Fibroblast of lung (primary cell): ENCODE results near the gene KLK15. TPM values are rescaled to one million over a fixed set of nuclear protein-coding genes. Genes with fewer than 3 reads are reported as not detected.

Experiments
- DNase-seq, 2 donors: peaks; one replicate each; pipeline versions ENCODE4 v3.0.0 to v3.0.0-alpha.2; 2010; ENCODE audit warnings: low read depth in 2 of 2
- H2AFZ ChIP-seq: 2 replicates; pipeline ENCODE4 v1.5.1; 2012; ENCODE audit warnings: low read length, control low read depth, inconsistent platforms
- H3K27ac ChIP-seq: 2 replicates; pipeline ENCODE4 v1.5.1; 2011; ENCODE audit warnings: low read length, control low read depth; ENCODE audit not compliant: insufficient read depth
- H3K27me3 ChIP-seq: 2 replicates; pipeline ENCODE4 v1.5.1; 2011; ENCODE audit warnings: mild to moderate bottlenecking, low read length; ENCODE audit not compliant: control insufficient read depth, insufficient read depth
- H3K36me3 ChIP-seq: 2 replicates; pipeline ENCODE4 v1.5.1; 2011; ENCODE audit warnings: low read length; ENCODE audit not compliant: control insufficient read depth, insufficient read depth
- H3K4me1 ChIP-seq: 2 replicates; pipeline ENCODE4 v1.5.1; 2011; ENCODE audit warnings: low read length; ENCODE audit not compliant: control insufficient read depth, insufficient read depth; ENCODE audit errors: extremely low read depth
- H3K4me2 ChIP-seq: 2 replicates; pipeline ENCODE4 v1.5.1; 2011; ENCODE audit warnings: low read length, control low read depth; ENCODE audit not compliant: insufficient read depth; ENCODE audit errors: extremely low read depth
- H3K4me3 ChIP-seq, 4 experiments: fragments of 200-600 bp in 1 of 4; sonication (generic) in 1 of 4; replicated peaks in 1 of 4; 2 replicates each; pipeline ENCODE4 v1.5.1; 2011 to 2016; ENCODE audit warnings: low read length in 4 of 4, low read depth in 3 of 4, mild to moderate bottlenecking in 3 of 4, control low read depth in 2 of 4, inconsistent platforms in 1 of 4, mixed read lengths in 1 of 4; ENCODE audit not compliant: insufficient read depth in 1 of 4; ENCODE audit errors: control extremely low read depth in 1 of 4
- H3K79me2 ChIP-seq: 2 replicates; pipeline ENCODE4 v1.5.1; 2012; ENCODE audit warnings: mild to moderate bottlenecking, low read length, inconsistent platforms; ENCODE audit not compliant: control insufficient read depth, insufficient read depth
- H3K9ac ChIP-seq: 2 replicates; pipeline ENCODE4 v1.5.1; 2011; ENCODE audit warnings: mild to moderate bottlenecking, low read length, control low read depth; ENCODE audit not compliant: insufficient read depth
- H3K9me3 ChIP-seq: 2 replicates; pipeline ENCODE4 v1.5.1; 2012; ENCODE audit warnings: low read depth, low read length; ENCODE audit not compliant: control insufficient read depth, insufficient read depth
- H4K20me1 ChIP-seq: 2 replicates; pipeline ENCODE4 v1.5.1; 2011; ENCODE audit warnings: low read length; ENCODE audit not compliant: control insufficient read depth, insufficient read depth; ENCODE audit errors: extremely low read depth
- EZH2 ChIP-seq: IDR thresholded peaks from 2 replicates; pipeline ENCODE4 v1.5.1; 2012; ENCODE audit warnings: low read length, control low read depth, mild to moderate bottlenecking; ENCODE audit errors: missing control alignments
- polyA plus RNA-seq, 2 donors: library from polyadenylated mRNA; depleted of rRNA in 1 of 2; stranded (reverse) in 1 of 2; unstranded in 1 of 2; fragments of >200 nt; gene quantifications; 2 replicates each; pipeline ENCODE4 v1.2.1, GENCODE V29; 2011 to 2012; ENCODE audit warnings: missing spikeins in 1 of 2
- total RNA-seq: library from RNA; depleted of rRNA; stranded (reverse); fragments of >200 nt; gene quantifications from 2 replicates; pipeline ENCODE4 v1.2.1, GENCODE V29; 2014
- TF ChIP-seq, protein P1 (sequence below), 2 donors: IDR thresholded peaks in 1 of 2; conservative IDR thresholded peaks in 1 of 2; 1 replicate in 1 of 2; 2 replicates in 1 of 2; pipeline ENCODE4 v1.5.1; 2011 to 2012; ENCODE audit warnings: low read length in 2 of 2, control low read depth in 1 of 2, inconsistent platforms in 1 of 2, low read depth in 1 of 2, mild to moderate bottlenecking in 1 of 2

KLK15 gene
- total and polyA plus RNA-seq, 2 donors (not counting 1 experiment from before 2014, with no cell fraction given), result not detected

DNA sequence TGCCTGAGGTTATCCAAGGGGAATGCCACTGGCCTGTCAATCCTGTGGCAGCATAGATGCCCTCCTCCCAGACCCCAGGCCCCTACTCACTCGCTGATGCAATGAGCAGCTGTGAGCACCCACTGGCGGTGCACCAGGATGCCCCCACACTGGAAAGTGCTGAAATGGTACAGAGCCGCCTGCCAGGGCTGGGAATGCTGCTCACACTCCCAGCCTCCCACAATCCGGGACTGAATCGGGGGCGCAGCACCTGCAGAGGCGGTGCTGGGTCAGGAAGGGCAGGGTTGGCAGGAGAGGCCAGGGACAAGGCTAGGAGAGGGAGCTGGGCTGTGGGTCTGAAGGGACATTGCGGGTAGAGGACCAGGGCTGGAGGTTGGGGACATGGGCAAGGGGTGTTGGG lies 11.8 kb downstream of the KLK15 start:
- H4K20me1 ChIP-seq, result no peaks in the 10 kb centered on the region
- TF ChIP-seq, protein P1, sequence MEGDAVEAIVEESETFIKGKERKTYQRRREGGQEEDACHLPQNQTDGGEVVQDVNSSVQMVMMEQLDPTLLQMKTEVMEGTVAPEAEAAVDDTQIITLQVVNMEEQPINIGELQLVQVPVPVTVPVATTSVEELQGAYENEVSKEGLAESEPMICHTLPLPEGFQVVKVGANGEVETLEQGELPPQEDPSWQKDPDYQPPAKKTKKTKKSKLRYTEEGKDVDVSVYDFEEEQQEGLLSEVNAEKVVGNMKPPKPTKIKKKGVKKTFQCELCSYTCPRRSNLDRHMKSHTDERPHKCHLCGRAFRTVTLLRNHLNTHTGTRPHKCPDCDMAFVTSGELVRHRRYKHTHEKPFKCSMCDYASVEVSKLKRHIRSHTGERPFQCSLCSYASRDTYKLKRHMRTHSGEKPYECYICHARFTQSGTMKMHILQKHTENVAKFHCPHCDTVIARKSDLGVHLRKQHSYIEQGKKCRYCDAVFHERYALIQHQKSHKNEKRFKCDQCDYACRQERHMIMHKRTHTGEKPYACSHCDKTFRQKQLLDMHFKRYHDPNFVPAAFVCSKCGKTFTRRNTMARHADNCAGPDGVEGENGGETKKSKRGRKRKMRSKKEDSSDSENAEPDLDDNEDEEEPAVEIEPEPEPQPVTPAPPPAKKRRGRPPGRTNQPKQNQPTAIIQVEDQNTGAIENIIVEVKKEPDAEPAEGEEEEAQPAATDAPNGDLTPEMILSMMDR (conservative IDR thresholded peaks at IDR 0.05 in 1 of 2, IDR thresholded peaks at IDR 0.05 in 1 of 2; ENCODE audit: low read depth in 1 of 2, low read length in 2 of 2), result no peak
- TF ChIP-seq EZH2, result no peak
- no peaks in the 10 kb centered on the region for H3K4me1 ChIP-seq
- no peak overlapping the region for H3K27ac ChIP-seq
- H3K4me3 ChIP-seq, result no peak overlapping the region
- H3K27me3 ChIP-seq, result peaks cover 16% of the 10 kb centered on the region
- no peaks in the 10 kb centered on the region for H3K36me3 ChIP-seq
- no peaks in the 10 kb centered on the region for H3K9me3 ChIP-seq
- no peak overlapping the region for H2AFZ ChIP-seq
- DNase-seq, result no peak
- H3K4me2 ChIP-seq, result no peak overlapping the region
- no peak overlapping the region for H3K9ac ChIP-seq
- no peaks in the 10 kb centered on the region for H3K79me2 ChIP-seq

DNA sequence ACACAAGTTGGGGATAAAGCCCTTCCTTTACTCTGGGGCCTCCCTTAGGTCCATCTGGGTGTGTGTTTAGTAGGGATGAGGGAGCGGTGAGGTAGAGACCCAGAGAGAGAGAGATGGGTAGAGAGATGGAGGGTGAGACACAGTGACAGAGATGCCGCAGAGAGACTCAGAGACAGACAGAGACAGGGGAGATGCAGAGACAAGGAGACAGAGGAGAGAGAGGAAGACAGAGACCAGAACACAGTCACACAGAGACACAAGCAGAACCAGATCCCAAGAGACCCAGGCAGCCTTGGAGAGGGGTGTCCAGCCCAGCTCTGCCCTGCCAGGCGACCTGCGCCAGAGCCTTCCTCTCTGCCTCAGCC lies 12.1 kb downstream of the KLK15 start:
- Histone ChIP-seq H3K79me2 (no peaks in the 10 kb centered on the region), H3K9ac (no peak overlapping the region), H3K27me3 (peaks cover 16% of the 10 kb centered on the region)

DNA sequence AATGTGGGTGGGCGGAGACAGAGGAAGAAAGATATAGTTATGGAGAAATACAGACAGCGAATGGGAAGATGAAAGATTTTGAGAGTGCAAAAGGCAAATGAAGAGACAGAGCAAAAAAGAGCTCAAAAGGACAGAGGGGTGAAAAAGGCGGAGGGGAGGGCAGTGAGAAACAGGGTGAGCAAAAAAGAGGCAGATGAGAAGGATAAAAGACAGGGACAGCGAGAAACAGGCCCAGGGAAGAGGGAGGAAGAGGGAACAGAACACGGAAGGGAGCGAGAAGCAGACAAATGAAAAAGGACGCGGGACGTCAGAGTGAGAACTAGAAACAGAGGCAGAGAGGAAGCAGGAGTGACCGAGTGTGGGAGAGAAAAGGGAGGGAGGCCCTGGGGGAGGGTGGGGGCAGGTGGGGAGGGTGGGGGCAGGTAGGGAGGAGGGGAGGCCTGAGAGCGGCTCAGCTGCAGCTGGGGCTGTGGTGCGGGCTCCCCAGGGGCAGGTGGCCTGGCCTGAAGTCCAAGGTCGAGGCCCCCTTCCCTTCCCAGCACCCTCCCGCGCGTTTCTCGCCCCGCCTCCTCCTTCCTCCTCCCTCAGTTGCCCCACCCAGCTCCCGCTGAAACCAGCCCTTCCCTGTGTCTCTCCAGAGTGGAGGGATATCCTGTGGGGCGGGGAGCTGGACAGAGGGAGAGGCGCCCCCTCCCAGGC lies 12.7 kb downstream of the KLK15 start:
- peak; percentile 21 for TF ChIP-seq EZH2
- TF ChIP-seq, protein P1 (conservative IDR thresholded peaks at IDR 0.05 in 1 of 2, IDR thresholded peaks at IDR 0.05 in 1 of 2; ENCODE audit: low read depth in 1 of 2, low read length in 2 of 2), result no peak
- Histone ChIP-seq H2AFZ (no peak overlapping the region), H3K4me2 (no peak overlapping the region), H3K9me3 (no peaks in the 10 kb centered on the region), H3K79me2 (no peaks in the 10 kb centered on the region), H3K27ac (no peak overlapping the region), H3K36me3 (no peaks in the 10 kb centered on the region), H3K27me3 (peaks cover 16% of the 10 kb centered on the region), H4K20me1 (no peaks in the 10 kb centered on the region), H3K9ac (no peak overlapping the region), H3K4me3 (no peak overlapping the region), H3K4me1 (no peaks in the 10 kb centered on the region)
- no peak for DNase-seq

More for the DNA sequence above, 12.1 kb downstream of the KLK15 start:
- Histone ChIP-seq H3K36me3 (no peaks in the 10 kb centered on the region), H2AFZ (no peak overlapping the region), H3K4me1 (no peaks in the 10 kb centered on the region), H4K20me1 (no peaks in the 10 kb centered on the region), H3K4me2 (no peak overlapping the region), H3K27ac (no peak overlapping the region), H3K9me3 (no peaks in the 10 kb centered on the region), H3K4me3 (no peak overlapping the region)
- TF ChIP-seq EZH2, result no peak
- TF ChIP-seq, protein P1 (conservative IDR thresholded peaks at IDR 0.05 in 1 of 2, IDR thresholded peaks at IDR 0.05 in 1 of 2; ENCODE audit: low read depth in 1 of 2, low read length in 2 of 2), result no peak
- DNase-seq, result no peak
